HG03342 (cell line): Measurements from ENCODE around the gene ELSPBP1.
"Not testable (repeated sequence)": the region's sequence is repeated elsewhere in the genome, so short reads cannot be mapped to it uniquely, and the experiment has no call there.

ENCODE experiments used
- ATAC-seq: cut with Tn5 transposase; IDR thresholded peaks from one replicate; pipeline ENCODE4 v1.9.1; 2021; ENCODE audit warnings: mild to moderate bottlenecking, moderate library complexity; ENCODE audit not compliant: unreplicated experiment

Gene ELSPBP1

GRCh38 chr19:48041877-48042580 lies 47.6 kb downstream of the ELSPBP1 start:
- no peak for ATAC-seq

GRCh38 chr19:48043675-48044258 lies 49.3 kb downstream of the ELSPBP1 start, which contains the start of gene CABP5:
TSS of gene CABP5 (minus strand) at chr19:48044079. CDS start at chr19:48043922, 157 bp downstream.
- ATAC-seq, result no peak

GRCh38 chr19:48044561-48044960 lies 50.1 kb downstream of the ELSPBP1 start:
- ATAC-seq, result no peak

- no peak for ATAC-seq
Observed at GRCh38 chr19:48051335-48052033, 57.1 kb downstream of the ELSPBP1 start.

GRCh38 chr19:48053076-48053475 lies 58.6 kb downstream of the ELSPBP1 start:
- ATAC-seq, result no peak

- no peak for ATAC-seq
Observed at GRCh38 chr19:48053856-48054255, 59.4 kb downstream of the ELSPBP1 start.

- ATAC-seq, result no peak
Observed at GRCh38 chr19:48059331-48059730, 64.9 kb downstream of the ELSPBP1 start.

GRCh38 chr19:48060381-48060780 lies 65.9 kb downstream of the ELSPBP1 start:
- no peak for ATAC-seq

- no peak for ATAC-seq
Observed at GRCh38 chr19:48061401-48062344, 67.2 kb downstream of the ELSPBP1 start.

GRCh38 chr19:48064509-48064908 lies 70.1 kb downstream of the ELSPBP1 start:
- no peak for ATAC-seq

GRCh38 chr19:48069435-48069834 lies 75.0 kb downstream of the ELSPBP1 start:
- ATAC-seq, result no peak

- ATAC-seq, result not testable (repeated sequence)
Observed at GRCh38 chr19:48070177-48070769, 75.8 kb downstream of the ELSPBP1 start.
